ENCODE results near the gene KLHL5. TPM values are rescaled to one million over a fixed set of nuclear protein-coding genes. Genes with fewer than 3 reads are reported as not detected.
"Not testable (repeated sequence)": the region's sequence is repeated elsewhere in the genome, so short reads cannot be mapped to it uniquely, and the experiment has no call there.

Gene KLHL5
- polyA plus RNA-seq, 2 donors, result 2.9 to 10.2 TPM

GRCh38 chr4:39114436-39114835 is 52.4 kb downstream of the KLHL5 start:
- H3K36me3 ChIP-seq (ENCODE audit: control insufficient read depth in 2 of 2, insufficient read depth in 2 of 2, low read length in 1 of 2), result peaks cover 2 to 3% of the 10 kb centered on the region in 2 donors
- H3K9me3 ChIP-seq (ENCODE audit: control insufficient read depth in 2 of 2, insufficient read depth in 1 of 2, low read depth in 1 of 2, low read length in 1 of 2), result no peaks in the 10 kb centered on the region
- H3K27me3 ChIP-seq (ENCODE audit: control insufficient read depth in 1 of 2, insufficient read depth in 2 of 2, low read length in 2 of 2), result no peaks in the 10 kb centered on the region
- WGBS, 2 donors, result 80 to 85% methylated on average over 2 of the region's 2 CpGs
- H3K4me3 ChIP-seq (ENCODE audit: low read depth in 1 of 2, low read length in 2 of 2), result no peak overlapping the region
- no peak overlapping the region for H3K27ac ChIP-seq (ENCODE audit: low read depth in 2 of 2, low read length in 1 of 2)
- no peaks in the 10 kb centered on the region for H3K4me1 ChIP-seq (ENCODE audit: control insufficient read depth in 2 of 2, insufficient read depth in 2 of 2, low read length in 1 of 2)

GRCh38 chr4:39118034-39118658 is 56.1 kb downstream of the KLHL5 start:
- Histone ChIP-seq H3K27me3 (ENCODE audit: control insufficient read depth in 1 of 2, insufficient read depth in 2 of 2, low read length in 2 of 2) (no peaks in the 10 kb centered on the region), H3K36me3 (ENCODE audit: control insufficient read depth in 2 of 2, insufficient read depth in 2 of 2, low read length in 1 of 2) (peaks cover 2 to 3% of the 10 kb centered on the region in 2 donors), H3K9me3 (ENCODE audit: control insufficient read depth in 2 of 2, insufficient read depth in 1 of 2, low read depth in 1 of 2, low read length in 1 of 2) (no peaks in the 10 kb centered on the region), H3K27ac (ENCODE audit: low read depth in 2 of 2, low read length in 1 of 2) (no peak overlapping the region), H3K4me3 (ENCODE audit: low read depth in 1 of 2, low read length in 2 of 2) (no peak overlapping the region), H3K4me1 (ENCODE audit: control insufficient read depth in 2 of 2, insufficient read depth in 2 of 2, low read length in 1 of 2) (no peaks in the 10 kb centered on the region)
- WGBS, 2 donors, result 93 to 95% methylated on average over 6 of the region's 6 CpGs

- Histone ChIP-seq H3K9me3 (ENCODE audit: control insufficient read depth in 2 of 2, insufficient read depth in 1 of 2, low read depth in 1 of 2, low read length in 1 of 2) (no peaks in the 10 kb centered on the region), H3K36me3 (ENCODE audit: control insufficient read depth in 2 of 2, insufficient read depth in 2 of 2, low read length in 1 of 2) (no peaks in the 10 kb centered on the region), H3K27ac (ENCODE audit: low read depth in 2 of 2, low read length in 1 of 2) (no peak overlapping the region), H3K27me3 (ENCODE audit: control insufficient read depth in 1 of 2, insufficient read depth in 2 of 2, low read length in 2 of 2) (no peaks in the 10 kb centered on the region), H3K4me1 (ENCODE audit: control insufficient read depth in 2 of 2, insufficient read depth in 2 of 2, low read length in 1 of 2) (no peaks in the 10 kb centered on the region), H3K4me3 (ENCODE audit: low read depth in 1 of 2, low read length in 2 of 2) (no peak overlapping the region)
- WGBS, 2 donors, result 89 to 91% methylated on average over 1 of the region's 1 CpG
Measured at GRCh38 chr4:39120418-39120817, 58.4 kb downstream of the KLHL5 start.

GRCh38 chr4:39124885-39125599 is 63.0 kb downstream of the KLHL5 start:
- no peaks in the 10 kb centered on the region for H3K4me1 ChIP-seq (ENCODE audit: control insufficient read depth in 2 of 2, insufficient read depth in 2 of 2, low read length in 1 of 2)
- no peak overlapping the region for H3K4me3 ChIP-seq (ENCODE audit: low read depth in 1 of 2, low read length in 2 of 2)
- 92 to 93% methylated on average over 9 of the region's 9 CpGs for WGBS, 2 donors
- no peaks in the 10 kb centered on the region for H3K9me3 ChIP-seq (ENCODE audit: control insufficient read depth in 2 of 2, insufficient read depth in 1 of 2, low read depth in 1 of 2, low read length in 1 of 2)
- no peaks in the 10 kb centered on the region for H3K36me3 ChIP-seq (ENCODE audit: control insufficient read depth in 2 of 2, insufficient read depth in 2 of 2, low read length in 1 of 2)
- no peak overlapping the region for H3K27ac ChIP-seq (ENCODE audit: low read depth in 2 of 2, low read length in 1 of 2)
- no peaks in the 10 kb centered on the region for H3K27me3 ChIP-seq (ENCODE audit: control insufficient read depth in 1 of 2, insufficient read depth in 2 of 2, low read length in 2 of 2)

GRCh38 chr4:39125600-39125985 is 63.6 kb downstream of the KLHL5 start:
- no peak overlapping the region for H3K27ac ChIP-seq (ENCODE audit: low read depth in 2 of 2, low read length in 1 of 2)
- no peaks in the 10 kb centered on the region for H3K9me3 ChIP-seq (ENCODE audit: control insufficient read depth in 2 of 2, insufficient read depth in 1 of 2, low read depth in 1 of 2, low read length in 1 of 2)
- no peak overlapping the region for H3K4me3 ChIP-seq (ENCODE audit: low read depth in 1 of 2, low read length in 2 of 2)
- 87 to 89% methylated on average over 3 of the region's 3 CpGs for WGBS, 2 donors
- no peaks in the 10 kb centered on the region for H3K36me3 ChIP-seq (ENCODE audit: control insufficient read depth in 2 of 2, insufficient read depth in 2 of 2, low read length in 1 of 2)
- H3K27me3 ChIP-seq (ENCODE audit: control insufficient read depth in 1 of 2, insufficient read depth in 2 of 2, low read length in 2 of 2), result no peaks in the 10 kb centered on the region
- no peaks in the 10 kb centered on the region for H3K4me1 ChIP-seq (ENCODE audit: control insufficient read depth in 2 of 2, insufficient read depth in 2 of 2, low read length in 1 of 2)

- H3K9me3 ChIP-seq (ENCODE audit: control insufficient read depth in 2 of 2, insufficient read depth in 1 of 2, low read depth in 1 of 2, low read length in 1 of 2), result no peaks in the 10 kb centered on the region
- H3K36me3 ChIP-seq (ENCODE audit: control insufficient read depth in 2 of 2, insufficient read depth in 2 of 2, low read length in 1 of 2), result no peaks in the 10 kb centered on the region
- no peak overlapping the region for H3K4me3 ChIP-seq (ENCODE audit: low read depth in 1 of 2, low read length in 2 of 2)
- H3K27me3 ChIP-seq (ENCODE audit: control insufficient read depth in 1 of 2, insufficient read depth in 2 of 2, low read length in 2 of 2), result no peaks in the 10 kb centered on the region
- no peak overlapping the region for H3K27ac ChIP-seq (ENCODE audit: low read depth in 2 of 2, low read length in 1 of 2)
- WGBS, 2 donors, result 94% methylated on average over 11 of the region's 11 CpGs
- no peaks in the 10 kb centered on the region for H3K4me1 ChIP-seq (ENCODE audit: control insufficient read depth in 2 of 2, insufficient read depth in 2 of 2, low read length in 1 of 2)
Measured at GRCh38 chr4:39126256-39127095, 64.4 kb downstream of the KLHL5 start.

- WGBS, 2 donors, result 97 to 98% methylated on average over 3 of the region's 3 CpGs
- no peaks in the 10 kb centered on the region for H3K27me3 ChIP-seq (ENCODE audit: control insufficient read depth in 1 of 2, insufficient read depth in 2 of 2, low read length in 2 of 2)
Measured at GRCh38 chr4:39133623-39134022, 71.6 kb downstream of the KLHL5 start.

DNA sequence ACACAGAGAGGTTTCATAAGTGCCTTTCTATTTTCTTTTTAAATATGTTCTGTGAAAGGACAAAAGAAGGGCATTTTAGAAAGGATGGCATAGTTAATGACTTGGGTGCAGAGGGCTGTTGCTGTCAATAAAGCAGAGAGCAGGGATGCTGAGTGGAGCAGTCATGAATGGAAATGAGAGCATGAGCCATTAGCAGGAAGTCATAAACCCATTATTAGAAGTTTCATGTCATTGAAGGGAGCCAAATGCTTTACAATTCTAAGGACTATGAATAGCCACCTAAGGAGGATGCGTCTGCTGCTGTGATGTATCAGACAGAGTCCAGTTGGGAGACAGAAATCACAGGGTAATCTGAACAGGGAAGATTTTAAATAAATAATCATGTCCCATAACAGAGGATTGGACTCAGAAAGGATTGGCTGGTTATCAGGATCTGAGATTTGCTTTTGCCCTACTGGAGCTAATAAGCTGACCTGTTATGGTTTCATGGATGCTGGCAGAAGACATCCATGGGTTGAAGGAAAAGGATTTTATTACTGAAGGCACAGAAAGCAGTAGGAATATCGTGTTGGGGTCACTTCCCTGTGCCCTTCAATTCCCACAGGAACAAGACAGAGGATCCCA is 72.8 kb downstream of the KLHL5 start:
- Histone ChIP-seq H3K27ac (ENCODE audit: low read depth in 2 of 2, low read length in 1 of 2) (no peak overlapping the region), H3K4me1 (ENCODE audit: control insufficient read depth in 2 of 2, insufficient read depth in 2 of 2, low read length in 1 of 2) (no peaks in the 10 kb centered on the region), H3K4me3 (ENCODE audit: low read depth in 1 of 2, low read length in 2 of 2) (no peak overlapping the region), H3K9me3 (ENCODE audit: control insufficient read depth in 2 of 2, insufficient read depth in 1 of 2, low read depth in 1 of 2, low read length in 1 of 2) (no peaks in the 10 kb centered on the region), H3K27me3 (ENCODE audit: control insufficient read depth in 1 of 2, insufficient read depth in 2 of 2, low read length in 2 of 2) (no peaks in the 10 kb centered on the region), H3K36me3 (ENCODE audit: control insufficient read depth in 2 of 2, insufficient read depth in 2 of 2, low read length in 1 of 2) (no peaks in the 10 kb centered on the region)
- WGBS, 2 donors, result 45 to 52% methylated on average over 2 of the region's 2 CpGs

More at GRCh38 chr4:39133623-39134022, 71.6 kb downstream of the KLHL5 start:
- Histone ChIP-seq H3K4me1 (ENCODE audit: control insufficient read depth in 2 of 2, insufficient read depth in 2 of 2, low read length in 1 of 2) (no peaks in the 10 kb centered on the region), H3K9me3 (ENCODE audit: control insufficient read depth in 2 of 2, insufficient read depth in 1 of 2, low read depth in 1 of 2, low read length in 1 of 2) (no peaks in the 10 kb centered on the region), H3K36me3 (ENCODE audit: control insufficient read depth in 2 of 2, insufficient read depth in 2 of 2, low read length in 1 of 2) (no peaks in the 10 kb centered on the region), H3K27ac (ENCODE audit: low read depth in 2 of 2, low read length in 1 of 2) (no peak overlapping the region), H3K4me3 (ENCODE audit: low read depth in 1 of 2, low read length in 2 of 2) (no peak overlapping the region)

GRCh38 chr4:39138227-39138626 is 76.2 kb downstream of the KLHL5 start:
- 72 to 89% methylated on average over 3 of the region's 3 CpGs for WGBS, 2 donors
- H3K36me3 ChIP-seq (ENCODE audit: control insufficient read depth in 2 of 2, insufficient read depth in 2 of 2, low read length in 1 of 2); H3K27me3 ChIP-seq (ENCODE audit: control insufficient read depth in 1 of 2, insufficient read depth in 2 of 2, low read length in 2 of 2); H3K27ac ChIP-seq (ENCODE audit: low read depth in 2 of 2, low read length in 1 of 2); H3K9me3 ChIP-seq (ENCODE audit: control insufficient read depth in 2 of 2, insufficient read depth in 1 of 2, low read depth in 1 of 2, low read length in 1 of 2); H3K4me3 ChIP-seq (ENCODE audit: low read depth in 1 of 2, low read length in 2 of 2); H3K4me1 ChIP-seq (ENCODE audit: control insufficient read depth in 2 of 2, insufficient read depth in 2 of 2, low read length in 1 of 2): not testable (repeated sequence)

Measured in esophagus (tissue), 2 donors.